GM21825 (cell line): ENCODE measurements around the gene ZNF831.

Experiments used
- ATAC-seq: cut with Tn5 transposase; IDR thresholded peaks from one replicate; pipeline ENCODE4 v1.9.1; 2021; ENCODE audit warnings: mild to moderate bottlenecking, moderate library complexity; ENCODE audit not compliant: unreplicated experiment

Gene ZNF831

GRCh38 chr20:59139998-59140397 is 23.6 kb upstream of the ZNF831 start:
- no peak for ATAC-seq

GRCh38 chr20:59141818-59142581 is 21.6 kb upstream of the ZNF831 start:
- no peak for ATAC-seq

GRCh38 chr20:59143326-59143725 is 20.3 kb upstream of the ZNF831 start:
- no peak for ATAC-seq

GRCh38 chr20:59144179-59144830 is 19.3 kb upstream of the ZNF831 start:
- ATAC-seq = no peak

- ATAC-seq = no peak
These were observed 18.8 kb upstream of the ZNF831 start for GRCh38 chr20:59144831-59145196.

GRCh38 chr20:59145247-59145923 is 18.2 kb upstream of the ZNF831 start:
- ATAC-seq = no peak

GRCh38 chr20:59145924-59146779 is 17.5 kb upstream of the ZNF831 start:
- ATAC-seq = no peak

GRCh38 chr20:59146780-59147565 is 16.6 kb upstream of the ZNF831 start:
- ATAC-seq = no peak

GRCh38 chr20:59147586-59147985 is 16.0 kb upstream of the ZNF831 start:
- ATAC-seq = no peak

- ATAC-seq = no peak
These were observed 14.7 kb upstream of the ZNF831 start for GRCh38 chr20:59148701-59149493.

- no peak for ATAC-seq
These were observed 13.7 kb upstream of the ZNF831 start for GRCh38 chr20:59149678-59150504.

- ATAC-seq = no peak
These were observed 12.8 kb upstream of the ZNF831 start for GRCh38 chr20:59150821-59151251.

GRCh38 chr20:59151391-59151790 is 12.2 kb upstream of the ZNF831 start:
- no peak for ATAC-seq

GRCh38 chr20:59151820-59152219 is 11.8 kb upstream of the ZNF831 start:
- no peak for ATAC-seq

GRCh38 chr20:59152559-59153354 is 10.9 kb upstream of the ZNF831 start:
- ATAC-seq = no peak

- ATAC-seq = no peak
These were observed 10.3 kb upstream of the ZNF831 start for GRCh38 chr20:59153355-59153681.

GRCh38 chr20:59153832-59154231 is 9.8 kb upstream of the ZNF831 start:
- ATAC-seq = no peak
